Measurements from ENCODE around the gene CLMN.

CLMN gene

DNA sequence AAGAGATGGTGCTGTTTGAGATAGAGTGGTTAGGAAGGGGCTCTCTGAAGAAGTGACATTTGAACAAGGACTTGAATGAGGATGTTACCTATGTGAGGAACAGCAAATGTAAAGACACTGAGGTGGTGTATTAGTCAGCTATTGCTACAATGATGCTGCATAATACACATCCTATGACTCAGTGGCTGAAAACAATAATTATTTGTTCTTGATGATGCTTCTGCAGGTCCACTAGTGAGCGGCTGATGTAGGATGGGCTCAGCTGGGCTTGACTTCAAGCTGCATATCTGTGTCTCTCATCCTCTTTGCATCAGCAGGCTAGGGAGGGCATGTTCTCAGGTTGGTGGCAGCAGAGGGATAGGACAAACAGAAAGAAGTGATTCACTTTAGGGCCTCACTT lies 21.4 kb upstream of the CLMN start:
- DNase-seq (ENCODE audit: low read depth in 2 of 2), result no peak

DNA sequence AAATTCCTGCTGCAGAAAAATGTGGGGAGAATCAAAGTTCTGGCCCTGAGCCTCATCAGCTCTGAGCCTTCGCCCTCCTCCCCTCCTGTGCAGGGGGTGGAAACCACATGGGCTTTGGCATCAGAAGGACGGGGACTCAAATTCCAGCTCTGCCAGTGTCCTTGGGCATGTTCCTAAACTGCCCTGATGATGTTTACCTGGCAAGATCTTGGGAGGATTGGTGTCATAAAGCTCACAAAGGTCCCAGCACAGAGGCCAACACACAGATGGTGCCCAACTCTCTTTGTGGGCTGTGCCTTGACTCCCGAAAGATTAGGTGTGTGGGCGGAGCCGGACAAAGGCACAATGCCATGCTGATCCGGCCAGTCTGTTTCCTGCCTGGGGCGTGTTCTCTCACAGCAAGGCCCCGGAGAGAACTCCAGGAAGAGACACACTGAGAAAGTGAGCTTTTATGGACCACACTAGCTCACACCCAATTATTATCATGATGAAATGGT lies 20.5 kb upstream of the CLMN start:
- DNase-seq (ENCODE audit: low read depth in 2 of 2), result no peak

DNA sequence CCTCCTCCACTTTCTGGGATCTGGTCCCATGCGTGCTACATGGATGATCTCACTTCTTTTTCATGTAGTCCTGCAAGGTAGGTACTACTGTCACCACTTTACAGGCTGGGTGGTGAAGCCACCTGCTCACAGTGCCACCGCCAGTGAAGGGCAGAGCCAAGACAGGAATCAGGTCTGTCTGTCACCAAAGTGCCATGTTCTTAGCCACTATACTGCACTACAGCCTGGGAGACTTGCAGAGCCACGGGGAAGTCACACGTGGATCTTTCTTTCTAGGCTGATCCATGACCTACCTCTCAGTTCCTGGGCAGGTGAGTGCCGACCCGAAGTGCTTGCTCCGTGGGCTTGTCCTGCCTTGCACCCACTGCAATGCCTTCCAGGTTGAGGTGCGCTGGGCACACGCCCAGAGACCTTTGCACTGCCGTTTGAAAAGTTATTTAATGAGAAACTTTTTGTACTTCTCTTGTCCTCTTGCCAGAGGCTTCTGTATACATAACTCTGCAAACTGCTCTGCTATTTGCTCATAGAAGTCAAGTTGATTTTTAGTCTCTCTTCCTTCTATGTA lies 19.7 kb upstream of the CLMN start:
- DNase-seq (ENCODE audit: low read depth in 2 of 2), result no peak

DNA sequence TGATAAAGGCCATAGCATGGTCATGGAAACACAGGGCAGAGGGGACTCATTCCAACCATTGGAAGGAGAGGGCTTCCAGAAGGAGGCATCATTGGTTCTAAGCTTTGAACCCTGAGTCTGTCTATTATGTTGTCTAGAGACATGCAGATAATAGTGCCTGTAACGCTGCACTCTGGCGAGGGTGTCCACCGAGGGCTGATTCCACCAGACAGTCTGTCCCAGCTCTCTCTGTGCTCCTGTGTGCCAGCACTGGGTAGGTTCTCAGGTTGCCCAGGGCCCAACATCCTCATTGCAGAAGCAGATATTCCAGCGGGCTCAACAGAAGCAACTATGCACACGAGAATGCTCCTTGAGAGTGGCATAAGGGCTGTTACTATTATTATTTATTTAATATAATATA lies 18.7 kb upstream of the CLMN start:
- no peak for DNase-seq (ENCODE audit: low read depth in 2 of 2)

DNA sequence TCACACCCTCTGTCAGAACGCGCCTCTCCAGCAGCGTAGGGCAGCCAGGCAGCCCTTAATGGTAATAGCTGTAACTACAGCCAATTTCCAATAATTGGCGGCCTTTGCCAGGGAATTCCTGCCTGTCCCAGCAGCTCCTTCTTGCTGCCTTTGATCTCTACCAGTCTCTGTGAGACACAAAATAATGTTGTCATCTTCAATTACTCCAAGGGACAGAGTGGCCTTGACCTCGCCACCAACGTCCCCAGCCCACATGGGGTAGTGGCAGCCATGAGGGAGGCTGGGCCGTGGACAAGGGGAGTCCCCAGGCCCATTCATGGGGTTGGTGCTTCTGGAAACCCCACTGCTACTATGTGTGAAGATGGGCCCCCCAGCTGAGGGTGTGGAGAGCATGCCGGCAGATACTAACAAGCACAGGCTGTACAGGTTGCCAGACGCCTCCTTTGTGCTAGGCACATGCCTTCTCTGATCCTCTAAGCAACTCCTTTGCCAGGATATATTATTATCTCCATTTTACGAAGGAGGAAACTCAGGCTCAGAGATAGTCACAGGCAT lies 17.4 kb upstream of the CLMN start:
- DNase-seq (ENCODE audit: low read depth in 2 of 2), result no peak

DNA sequence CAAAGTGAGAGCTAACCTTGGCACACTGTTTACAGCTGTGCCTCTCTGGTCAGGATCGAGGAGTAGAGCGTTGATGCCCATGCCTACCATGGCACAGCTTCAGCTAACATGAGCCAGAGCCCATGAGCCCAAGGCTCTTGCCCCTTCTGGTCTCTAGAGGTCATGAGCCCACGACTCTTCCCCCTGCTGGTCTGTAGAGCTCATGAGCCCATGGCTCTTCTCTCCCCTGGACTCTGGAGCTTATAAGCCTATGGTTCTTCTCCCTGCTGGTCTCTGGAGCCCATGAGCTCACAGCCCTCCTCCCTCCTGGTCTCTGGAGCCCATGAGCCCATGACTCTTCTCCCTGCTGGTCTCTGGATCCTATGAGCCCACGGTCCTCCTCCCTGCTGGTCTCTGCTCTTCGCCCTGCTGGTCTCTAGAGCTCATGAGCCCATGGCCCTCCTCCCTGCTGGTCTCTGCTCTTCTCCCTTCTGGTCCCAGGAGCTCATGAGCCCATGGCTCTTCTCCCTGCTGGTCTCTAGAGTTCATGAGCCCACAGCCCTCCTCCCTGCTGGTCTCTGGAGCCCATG lies 16.6 kb upstream of the CLMN start:
- DNase-seq (ENCODE audit: low read depth in 2 of 2), result no peak

DNA sequence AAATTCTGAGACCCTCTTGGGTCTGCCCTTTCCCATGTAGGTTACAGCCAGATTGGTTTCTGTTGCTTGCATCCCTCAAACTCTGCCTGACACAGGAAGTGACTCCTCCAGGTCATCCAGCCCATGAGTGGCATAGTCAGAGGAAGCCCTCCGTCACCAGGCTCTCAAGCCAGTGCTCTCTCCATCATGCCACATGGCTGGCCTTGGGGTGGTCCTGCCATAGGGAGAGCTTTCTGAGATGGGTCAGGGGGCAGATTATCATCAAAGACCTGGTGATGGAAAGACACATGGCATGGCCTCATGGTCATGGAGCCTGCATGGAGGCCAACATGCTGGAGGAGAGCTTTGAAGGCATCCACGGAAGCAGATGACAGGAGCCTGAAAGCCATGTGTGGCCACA lies 15.4 kb upstream of the CLMN start:
- no peak for DNase-seq (ENCODE audit: low read depth in 2 of 2)

DNA sequence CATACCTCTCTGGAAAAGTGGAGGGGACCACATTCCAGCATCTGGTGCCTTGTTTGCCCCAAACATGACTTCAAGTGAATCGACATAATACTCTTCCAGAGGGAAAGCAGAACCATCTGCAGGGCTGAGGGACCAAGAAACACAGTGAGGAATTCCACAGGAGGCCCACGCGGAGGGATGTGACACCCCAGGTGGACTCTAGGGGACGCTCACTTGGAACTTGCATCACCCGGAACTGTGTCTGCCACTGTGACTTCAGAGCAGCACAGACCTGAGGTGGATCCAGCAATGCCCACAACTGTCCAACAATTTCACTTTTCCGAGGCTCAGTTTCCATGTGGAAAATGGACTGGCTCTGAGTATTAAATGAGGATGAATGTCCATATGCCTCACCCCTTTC lies 14.3 kb upstream of the CLMN start:
- DNase-seq (ENCODE audit: low read depth in 2 of 2), result no peak

DNA sequence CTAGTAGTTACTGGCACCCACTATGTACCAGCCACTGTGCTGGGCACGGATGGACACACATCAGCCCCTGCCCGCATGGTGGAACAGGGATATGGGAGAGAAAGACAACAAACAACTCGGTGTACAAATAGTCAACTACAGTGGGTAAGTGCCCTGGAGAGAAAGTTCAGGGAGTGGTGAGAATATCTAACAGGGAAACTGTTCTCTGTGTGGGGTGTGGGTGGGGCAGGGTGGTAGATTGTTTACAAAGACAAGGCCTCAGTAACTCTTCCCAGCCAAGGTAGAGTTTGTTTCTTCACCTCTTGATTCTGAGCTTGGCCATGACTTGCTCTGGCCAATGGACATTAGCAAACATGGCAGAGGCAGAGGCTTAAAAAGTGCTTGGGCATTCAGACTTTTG lies 12.9 kb upstream of the CLMN start:
- DNase-seq (ENCODE audit: low read depth in 2 of 2), result no peak

DNA sequence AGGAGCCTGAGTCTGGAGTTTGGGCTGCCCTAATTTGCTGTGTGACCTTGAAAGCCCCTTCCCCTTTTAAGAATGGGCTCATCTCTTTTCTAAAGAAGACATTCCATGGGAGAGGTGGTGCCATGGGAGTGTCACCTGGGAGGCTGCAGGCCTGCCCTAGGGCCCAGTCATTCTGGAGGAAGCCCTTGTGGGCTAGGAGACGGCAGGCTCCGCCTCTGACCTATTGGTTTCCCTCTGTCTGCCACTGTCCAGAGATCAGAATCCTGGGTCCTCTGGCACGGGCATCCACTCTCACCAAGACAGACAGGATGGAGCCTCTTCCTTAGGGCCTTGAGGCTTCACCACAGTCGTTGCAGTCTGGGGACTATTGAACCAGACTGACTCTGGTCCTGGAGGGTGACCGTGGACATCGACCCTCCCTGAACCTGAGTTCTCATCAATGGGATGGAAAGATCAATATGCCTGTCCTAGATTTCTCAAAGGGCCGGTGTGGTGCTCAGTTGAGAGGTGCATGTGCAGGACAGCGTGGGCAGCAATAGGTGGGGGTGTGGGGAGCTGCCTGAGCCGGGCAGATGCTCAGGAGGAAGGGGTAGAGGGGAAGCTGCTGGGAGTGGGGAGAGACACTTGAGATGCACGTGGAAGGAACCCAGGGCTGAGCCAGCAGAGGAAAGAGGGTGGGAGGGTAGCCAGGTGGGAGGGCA lies 12.2 kb upstream of the CLMN start:
- DNase-seq (ENCODE audit: low read depth in 2 of 2), result no peak

DNA sequence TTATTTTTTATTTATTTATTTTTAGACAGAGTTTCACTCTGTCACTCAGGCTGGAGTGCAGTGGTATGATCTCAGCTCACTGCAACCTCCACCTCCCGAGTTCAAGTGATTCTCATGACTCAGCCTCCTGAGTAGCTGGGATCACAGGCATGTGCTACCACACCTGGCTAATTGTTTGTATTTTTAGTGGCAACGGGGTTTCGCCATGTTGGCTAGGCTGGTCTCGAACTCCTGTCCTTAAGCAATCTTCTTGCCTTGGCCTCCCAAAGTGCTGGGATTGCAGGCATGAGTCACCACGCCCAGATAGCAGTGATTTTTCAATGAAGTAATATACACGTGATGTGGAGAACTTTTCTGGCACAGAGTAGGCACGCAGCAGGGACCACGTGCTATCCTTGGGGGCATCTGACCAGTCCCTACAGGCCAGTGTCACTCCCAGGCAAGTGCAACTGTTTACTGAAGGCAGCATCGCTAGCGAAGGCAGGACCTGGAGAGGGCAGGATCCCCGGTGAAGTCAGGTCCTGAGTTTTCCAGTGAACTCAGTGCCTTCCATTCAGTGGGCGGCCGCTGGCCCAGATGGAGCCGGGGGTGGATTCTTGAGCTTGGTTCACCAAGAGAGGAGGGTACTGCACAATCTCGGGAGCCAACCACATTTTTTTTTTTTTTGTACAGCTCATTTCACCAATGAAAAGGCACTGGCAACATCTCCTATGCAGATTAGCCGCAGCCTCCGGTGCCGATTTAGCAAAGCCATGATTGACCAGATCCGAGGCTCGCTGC lies 11.1 kb upstream of the CLMN start:
- no peak for DNase-seq (ENCODE audit: low read depth in 2 of 2)

DNA sequence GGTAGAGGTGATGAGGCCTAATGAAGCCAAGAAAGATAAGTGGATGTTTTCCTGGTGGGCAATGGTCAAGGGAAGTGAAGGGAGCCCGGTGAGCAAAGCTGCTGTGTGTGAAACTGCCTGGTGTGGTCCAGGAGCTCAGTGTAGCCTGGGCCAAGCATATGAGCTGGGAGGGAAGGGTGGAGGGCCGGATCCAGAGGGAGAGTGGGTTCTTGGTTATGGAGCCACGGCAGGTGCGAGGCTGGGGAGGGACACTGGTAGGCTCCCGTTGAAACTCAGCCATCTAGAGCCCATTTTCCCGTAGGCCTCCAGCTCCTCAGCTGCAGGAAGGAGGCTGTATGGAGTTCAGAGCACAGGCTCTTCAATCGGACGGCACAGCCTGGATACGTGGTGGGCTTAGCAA lies 10.2 kb upstream of the CLMN start:
- no peak for DNase-seq (ENCODE audit: low read depth in 2 of 2)

DNA sequence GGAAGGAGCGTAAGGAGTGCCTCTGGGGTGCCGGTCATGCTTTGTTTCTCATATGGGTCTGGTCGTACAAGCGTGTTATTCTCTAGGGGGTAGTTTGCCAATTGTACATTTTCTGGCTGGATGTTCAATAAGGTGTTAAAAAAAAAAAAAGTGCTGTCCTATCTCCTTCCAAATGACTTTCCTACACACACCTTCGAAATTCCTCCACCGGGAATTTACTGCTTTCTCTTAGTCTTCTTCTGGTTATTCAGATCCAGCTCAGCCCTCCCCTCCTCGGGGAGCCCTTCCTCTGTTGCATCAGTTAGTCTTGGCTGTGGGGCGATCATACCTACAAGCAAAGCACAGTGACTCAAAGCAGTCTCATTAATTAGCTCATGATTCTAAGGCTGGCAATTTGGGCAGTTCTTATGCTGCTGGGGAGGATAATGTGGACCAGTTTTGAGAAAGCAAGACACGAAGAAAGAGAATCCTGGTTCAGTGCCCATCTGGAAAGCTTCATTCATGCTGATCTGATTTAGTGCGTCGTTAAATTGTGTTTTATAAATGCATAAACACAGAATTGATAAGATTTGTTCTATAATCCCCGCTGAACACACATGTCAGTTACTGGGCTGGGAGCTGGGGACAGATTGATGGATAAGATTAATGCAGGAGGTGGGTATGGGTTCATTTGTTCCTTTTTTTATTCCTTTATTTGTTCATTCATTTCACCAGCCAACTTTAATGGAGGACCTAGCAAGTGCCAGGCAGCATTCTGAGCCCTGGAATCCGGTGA lies 9.2 kb upstream of the CLMN start:
- DNase-seq (ENCODE audit: low read depth in 2 of 2), result no peak

DNA sequence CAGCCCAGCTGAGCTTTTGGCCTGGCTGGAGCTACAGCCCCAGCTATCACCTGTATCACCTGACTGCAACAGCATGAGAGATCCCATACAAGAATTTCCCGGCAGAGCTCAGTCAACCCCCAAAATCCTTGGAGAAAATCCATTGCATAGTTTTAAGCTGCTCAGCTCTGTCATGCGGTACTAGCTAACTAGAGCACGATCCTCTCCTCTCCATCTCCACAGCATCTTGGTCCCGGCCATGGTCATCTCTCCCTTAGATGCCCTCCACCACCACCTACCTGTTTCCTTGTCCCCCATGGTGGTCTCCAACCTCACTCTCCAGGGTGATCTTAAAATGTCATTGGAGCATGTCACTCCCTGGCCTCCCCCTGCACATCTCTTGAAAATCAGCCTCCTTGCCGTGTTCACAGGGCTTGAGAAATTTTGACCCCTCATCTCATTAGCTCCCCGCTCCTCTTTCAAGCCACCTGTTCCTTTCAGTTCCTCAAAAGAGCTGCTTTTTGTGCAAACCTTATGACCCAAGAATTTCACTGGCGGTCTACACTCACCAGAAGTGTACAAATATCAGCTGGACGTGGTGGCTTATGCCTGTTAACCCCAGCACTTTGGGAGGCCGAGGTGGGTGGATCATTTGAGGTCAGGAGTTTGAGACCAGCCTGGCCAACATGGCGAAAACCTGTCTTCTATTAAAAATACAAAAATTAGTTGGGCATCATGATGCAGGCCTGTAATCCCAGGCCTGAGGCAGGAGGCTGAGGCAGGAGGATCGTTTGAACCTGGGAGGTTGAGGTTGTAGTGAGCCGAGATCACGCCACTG lies 8.1 kb upstream of the CLMN start:
- no peak for DNase-seq (ENCODE audit: low read depth in 2 of 2)

DNA sequence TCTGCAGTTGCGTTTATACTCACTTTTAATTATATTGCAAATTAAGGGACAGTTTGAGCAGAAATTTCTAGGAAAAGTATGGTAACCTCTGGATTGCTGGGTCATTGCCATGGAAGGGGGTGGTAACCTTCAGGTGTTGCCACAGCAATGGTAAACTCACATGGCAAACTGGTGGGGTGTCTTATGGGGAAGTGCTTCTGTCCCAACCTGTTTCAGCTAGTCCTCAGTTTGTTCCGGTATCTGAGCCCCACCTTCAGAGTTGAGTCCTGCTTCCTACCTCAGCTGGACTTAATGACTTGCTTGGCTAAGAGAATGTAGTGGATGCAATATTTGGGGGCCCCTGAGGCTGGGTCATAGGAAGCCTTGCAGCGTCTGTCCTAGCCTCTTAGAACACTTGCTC lies 7.3 kb upstream of the CLMN start:
- DNase-seq (ENCODE audit: low read depth in 2 of 2), result no peak

DNA sequence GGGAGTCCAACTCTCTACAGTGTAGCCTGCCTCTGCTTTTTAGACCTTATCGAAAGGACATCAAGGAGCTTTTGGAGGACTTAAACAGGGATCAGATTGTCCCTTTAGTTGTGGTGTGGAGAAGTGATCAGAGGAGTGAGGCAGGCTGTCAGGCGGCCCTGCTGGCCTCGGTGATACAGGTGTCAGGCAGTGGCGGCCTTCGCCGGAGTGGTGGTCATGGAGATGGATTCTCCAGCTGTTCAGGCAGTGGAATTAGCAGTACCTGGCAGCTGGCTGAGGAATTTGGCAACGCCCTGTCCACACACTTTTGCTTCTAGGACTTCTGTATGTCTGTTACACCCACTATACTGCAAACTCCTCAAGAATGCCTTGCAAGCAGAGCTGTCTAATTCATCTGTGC lies 4.2 kb upstream of the CLMN start:
- no peak for DNase-seq (ENCODE audit: low read depth in 2 of 2)

DNA sequence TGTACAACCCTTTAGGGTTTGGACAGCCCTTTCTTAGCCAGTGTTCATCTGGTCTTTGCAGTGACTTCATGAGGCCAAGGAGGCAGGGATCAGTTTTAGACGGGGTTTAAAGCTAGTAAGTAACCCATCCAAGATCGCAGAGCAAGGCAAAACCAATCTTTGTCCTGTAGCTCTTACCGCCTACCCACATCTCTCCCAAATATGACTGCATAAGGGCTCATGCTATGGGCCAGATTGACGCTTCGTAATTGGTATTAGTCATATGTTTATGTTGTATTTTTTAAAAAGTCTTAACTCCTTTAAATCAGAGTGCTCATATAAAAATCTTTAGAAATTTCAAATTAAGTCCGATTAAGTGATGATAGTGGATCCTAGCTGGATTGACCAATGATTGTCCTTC lies 3.7 kb upstream of the CLMN start:
- DNase-seq (ENCODE audit: low read depth in 2 of 2), result no peak

DNA sequence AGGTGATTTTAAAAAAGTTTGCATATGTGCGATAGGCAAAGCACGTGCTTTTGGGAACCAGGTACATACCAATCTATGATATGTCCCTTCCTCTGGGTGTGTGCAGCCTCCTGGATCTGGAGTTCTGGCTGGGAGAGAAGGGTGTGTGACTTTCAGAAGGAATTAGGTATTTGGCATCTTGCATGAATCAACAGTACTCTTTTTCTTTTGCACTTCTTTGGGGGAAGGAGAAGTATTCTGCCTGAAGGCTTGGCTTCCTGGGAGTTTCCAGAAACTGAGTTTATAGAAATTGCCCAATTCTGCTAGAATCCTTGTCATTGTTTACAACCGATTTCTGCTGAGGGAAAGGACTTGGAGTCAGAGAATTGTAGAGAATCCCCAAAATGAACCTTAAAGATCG lies 2.9 kb upstream of the CLMN start:
- no peak for DNase-seq (ENCODE audit: low read depth in 2 of 2)

DNA sequence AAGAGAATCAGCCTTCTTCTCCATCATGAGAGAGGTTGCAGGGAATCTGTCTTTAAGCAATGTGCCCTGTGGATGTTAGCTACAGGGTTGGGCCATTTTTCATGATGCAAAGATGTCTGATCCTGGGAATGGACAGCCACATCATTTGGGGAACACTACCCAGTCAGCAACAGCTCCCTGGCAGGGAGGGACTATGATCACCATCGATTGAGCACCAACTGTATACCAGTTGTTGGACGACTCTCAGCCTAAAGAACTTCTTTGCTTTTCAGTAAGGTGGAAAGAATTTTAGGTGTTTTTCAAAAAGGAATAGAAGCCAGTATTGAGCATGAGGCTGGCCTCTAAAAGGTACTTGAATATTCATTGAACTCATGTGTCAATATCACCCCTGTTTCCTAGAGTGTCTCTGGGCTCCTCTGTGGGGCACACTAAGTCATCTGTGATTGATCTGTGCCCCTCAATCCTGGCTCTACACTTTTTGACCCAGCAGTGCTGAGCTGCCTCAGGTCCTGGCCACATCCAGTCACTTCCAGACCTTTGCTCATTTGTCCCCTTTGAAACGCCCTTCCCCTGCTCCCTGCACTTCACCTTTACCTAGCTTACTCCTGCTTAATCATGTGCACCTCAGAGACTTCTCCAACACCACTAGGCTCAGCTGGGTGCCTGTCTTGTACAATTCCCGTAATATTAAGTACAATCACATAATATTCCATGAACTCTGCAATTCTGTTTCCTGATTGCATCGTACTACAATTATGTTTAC lies 2.2 kb upstream of the CLMN start:
- DNase-seq (ENCODE audit: low read depth in 2 of 2), result no peak

DNA sequence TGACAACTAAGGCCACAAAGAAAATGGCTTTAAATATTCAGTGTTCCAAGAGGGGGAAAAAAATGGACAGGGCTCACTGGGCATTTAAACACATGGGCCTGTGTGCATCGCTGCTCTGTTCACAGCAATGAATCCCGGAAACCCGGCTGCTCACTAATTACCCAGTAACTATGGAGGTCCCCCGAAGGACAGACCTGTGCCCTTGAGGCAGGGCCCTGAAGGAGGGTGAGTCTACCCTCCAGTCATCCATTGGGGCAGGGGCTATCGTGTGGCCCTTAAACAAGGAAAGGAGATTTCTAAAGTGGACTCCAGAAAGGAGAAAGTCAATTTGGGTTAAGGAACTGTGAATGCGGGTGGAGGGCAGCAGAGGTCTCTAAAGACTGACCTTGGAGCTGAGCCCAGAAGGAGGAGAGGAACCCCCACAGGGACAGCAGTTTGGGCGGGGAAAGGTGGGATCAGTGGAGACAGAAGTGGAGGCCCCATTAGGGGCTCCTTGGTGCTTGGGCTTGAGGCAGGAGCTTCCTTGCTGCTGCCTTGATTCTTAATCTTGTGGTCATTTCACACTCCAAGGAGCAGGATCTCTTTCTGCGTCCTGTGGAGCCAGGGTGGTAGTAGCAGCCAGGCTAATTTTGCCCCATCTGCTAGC lies 1.4 kb upstream of the CLMN start:
- no peak for DNase-seq (ENCODE audit: low read depth in 2 of 2)

Measured in fibroblast of skin of left biceps (primary cell).